COLO668 (cell line): ENCODE results near the gene MED17.

Experiments
- DNase-seq: peaks from one replicate; lab custom pipeline; 2025; ENCODE audit not compliant: unreplicated experiment; lab: John Stamatoyannopoulos, UW

Gene MED17

GRCh38 chr11:93814966-93815633, 31.0 kb downstream of the MED17 start:
- no peak for DNase-seq

DNA sequence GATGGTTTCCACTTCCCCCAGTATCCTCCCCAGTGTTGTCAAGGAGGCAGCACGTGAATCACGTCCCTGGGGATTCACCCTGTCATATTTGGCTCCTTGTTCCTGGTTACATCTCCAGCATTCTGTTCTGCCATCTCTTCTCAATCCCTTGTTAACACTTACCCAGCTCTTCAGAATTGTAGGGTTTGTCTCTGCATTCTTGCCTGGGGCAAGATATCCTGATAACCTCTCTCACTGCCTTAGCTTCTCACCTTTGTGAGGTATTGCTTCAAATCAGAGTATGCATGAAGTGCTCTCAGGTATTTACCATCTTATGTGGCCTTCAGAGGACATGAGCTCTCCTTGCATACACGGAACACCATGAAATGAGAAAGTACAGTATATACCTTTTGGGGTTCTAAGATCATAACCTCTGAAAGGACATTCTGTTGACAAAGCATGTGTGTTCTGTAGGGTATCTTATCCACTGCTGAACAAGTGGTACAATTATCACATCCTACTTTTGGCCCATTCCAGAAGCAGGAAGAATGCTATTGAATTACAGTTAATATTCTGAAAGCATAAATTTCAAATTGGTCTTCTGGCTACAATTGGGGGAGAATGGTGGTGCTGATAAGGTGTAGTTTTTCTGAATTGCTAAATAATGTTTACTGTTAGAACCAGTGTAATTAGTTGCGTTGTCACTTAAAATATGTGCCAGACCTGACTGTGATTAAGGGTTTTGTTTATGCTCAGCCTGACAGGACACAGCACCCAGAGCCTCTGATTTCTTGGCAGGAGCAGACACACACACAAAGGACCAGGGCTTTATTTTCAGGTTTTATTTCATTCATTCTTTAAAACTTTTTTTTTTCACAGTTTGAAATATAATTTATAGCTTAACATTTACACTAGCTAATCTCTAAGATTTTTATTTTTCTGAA, 33.6 kb downstream of the MED17 start:
- DNase-seq = no peak

GRCh38 chr11:93819966-93820695, 36.0 kb downstream of the MED17 start:
- DNase-seq = no peak

DNA sequence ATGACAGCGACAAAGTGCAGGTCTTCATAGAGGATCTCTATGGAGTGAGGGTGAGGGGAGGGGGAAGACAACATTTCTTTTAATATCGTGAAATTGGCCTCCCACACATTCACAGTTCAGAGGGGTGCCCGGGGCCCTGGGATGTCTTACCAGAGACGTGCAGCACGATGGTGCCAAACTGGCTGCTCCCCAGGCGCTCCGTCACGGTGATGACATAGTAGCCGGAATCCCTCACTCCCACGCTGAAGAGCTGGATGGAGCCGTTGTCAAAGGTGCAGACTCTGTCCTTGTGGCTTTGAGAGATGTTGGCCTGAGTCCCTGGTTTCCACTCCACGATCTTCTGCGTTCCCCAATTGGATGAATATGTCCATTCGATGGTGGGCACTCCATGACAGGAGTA, 36.8 kb downstream of the MED17 start:
- no peak for DNase-seq

DNA sequence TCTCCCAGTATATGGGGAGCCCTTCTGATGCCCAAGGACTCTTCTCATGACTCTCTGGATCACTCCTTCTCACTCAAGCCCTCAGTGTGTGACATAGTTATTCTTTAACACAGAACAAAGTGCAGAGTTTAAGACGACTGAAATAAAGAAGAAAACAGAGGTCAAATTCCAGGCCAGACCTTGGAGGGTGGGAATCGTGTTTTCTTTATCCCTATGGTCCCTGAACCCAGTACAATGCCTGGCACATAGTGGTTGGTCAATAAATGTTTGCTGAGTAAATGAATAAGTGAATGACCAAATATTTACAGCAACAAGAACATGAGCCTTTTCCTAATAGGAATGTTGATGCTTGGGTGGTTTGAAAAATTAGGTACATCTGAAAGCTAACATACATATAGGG, 37.5 kb downstream of the MED17 start:
- DNase-seq = no peak

DNA sequence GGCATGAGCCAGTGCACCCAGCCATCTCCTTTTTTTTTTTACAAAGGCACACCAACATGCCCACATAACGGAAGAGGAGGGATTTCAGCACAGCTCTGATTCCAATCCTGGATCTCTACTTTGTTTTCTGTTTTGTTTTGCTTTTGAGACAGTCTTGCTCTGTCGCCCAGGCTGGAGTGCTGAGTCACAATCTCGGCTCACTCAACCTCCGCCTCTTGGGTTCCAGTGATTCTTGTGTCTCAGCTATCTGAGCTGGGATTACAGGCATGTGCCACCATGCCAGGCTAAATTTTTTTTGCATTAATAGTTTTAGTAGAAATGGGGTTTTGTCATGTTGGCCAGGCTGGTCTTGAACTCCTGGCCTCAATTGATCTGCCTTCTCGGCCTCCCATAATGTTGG, 38.3 kb downstream of the MED17 start:
- no peak for DNase-seq

DNA sequence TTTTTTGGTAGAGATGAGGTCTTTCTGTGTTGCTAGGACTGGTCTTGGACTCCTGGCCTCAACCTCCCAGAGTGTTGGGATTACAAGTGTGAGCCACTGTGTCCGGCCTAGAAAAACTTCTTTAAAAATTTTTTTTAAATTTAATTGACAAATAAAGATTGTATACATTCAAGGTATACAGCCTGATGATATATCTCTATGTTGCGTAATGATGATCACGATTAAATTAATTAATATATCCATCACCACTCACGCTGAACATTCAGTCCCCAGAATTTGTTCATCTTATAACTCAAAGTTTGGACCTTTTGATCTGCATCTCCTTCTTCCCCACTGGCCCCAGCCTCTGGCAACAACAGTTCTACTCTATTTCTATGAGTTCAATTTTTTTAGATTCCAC, 39.1 kb downstream of the MED17 start:
- no peak for DNase-seq

- DNase-seq = no peak
These were observed 43.3 kb downstream of the MED17 start for GRCh38 chr11:93827363-93827762.

GRCh38 chr11:93829598-93829997, 45.5 kb downstream of the MED17 start:
- DNase-seq = no peak

GRCh38 chr11:93831343-93832127, 47.5 kb downstream of the MED17 start:
- DNase-seq = no peak

DNA sequence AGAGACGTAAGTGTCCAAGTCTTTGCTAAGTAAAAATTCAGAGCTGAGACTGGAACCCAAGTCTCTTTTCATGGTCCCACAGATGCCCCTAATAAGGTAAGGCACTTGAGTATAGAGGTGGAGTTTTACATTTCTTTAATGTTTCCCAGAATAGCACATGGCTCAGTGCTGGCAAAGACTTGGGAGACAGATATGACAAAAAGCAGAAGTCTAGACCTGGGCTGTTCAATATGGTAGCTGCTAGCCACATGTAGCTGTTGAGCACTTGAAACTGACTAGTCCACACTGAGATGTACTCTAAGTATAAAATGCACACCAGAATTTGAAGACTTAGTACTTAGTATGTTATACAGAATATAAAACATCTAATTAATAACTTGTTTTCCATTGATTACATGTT, 48.7 kb downstream of the MED17 start:
- DNase-seq = no peak

DNA sequence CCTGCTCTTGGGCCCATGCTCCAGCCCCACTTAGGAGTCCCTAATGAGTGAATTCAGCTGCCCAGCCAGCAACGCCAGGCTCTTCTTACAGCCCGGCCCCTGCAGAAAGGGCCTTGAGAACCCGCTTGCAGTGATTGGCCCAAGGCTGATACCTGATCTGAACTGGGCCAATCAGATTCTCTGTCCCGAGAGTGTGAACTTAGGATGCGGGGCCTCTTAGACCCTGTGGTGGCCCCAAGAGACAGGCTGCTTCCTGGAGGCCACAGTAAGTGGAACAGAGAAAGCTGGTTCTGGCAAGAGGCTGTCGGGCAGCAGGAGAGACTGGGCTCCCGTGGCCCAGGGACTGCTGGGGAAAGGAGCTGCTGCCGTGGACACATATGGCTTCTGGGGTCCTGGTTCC, 54.9 kb downstream of the MED17 start:
- no peak for DNase-seq

DNA sequence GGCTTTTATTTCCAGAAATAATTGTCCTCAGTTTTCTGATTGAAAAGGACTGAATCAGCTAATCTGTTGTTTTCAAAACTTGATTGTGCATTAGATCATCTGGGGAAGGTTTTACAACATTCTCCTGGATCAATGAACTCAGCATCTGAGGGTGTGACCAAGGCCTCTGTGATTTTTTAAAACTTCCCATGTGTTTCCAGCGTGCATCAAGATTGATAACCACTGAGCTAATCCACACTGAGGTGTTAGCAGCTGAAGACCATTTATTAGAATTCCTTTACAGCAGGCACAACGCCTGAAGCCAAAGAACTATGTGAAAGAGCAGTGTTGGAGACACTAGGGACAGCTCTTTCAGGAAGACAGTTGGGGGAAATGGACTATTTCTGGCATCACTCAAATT, 56.1 kb downstream of the MED17 start:
- DNase-seq = no peak

DNA sequence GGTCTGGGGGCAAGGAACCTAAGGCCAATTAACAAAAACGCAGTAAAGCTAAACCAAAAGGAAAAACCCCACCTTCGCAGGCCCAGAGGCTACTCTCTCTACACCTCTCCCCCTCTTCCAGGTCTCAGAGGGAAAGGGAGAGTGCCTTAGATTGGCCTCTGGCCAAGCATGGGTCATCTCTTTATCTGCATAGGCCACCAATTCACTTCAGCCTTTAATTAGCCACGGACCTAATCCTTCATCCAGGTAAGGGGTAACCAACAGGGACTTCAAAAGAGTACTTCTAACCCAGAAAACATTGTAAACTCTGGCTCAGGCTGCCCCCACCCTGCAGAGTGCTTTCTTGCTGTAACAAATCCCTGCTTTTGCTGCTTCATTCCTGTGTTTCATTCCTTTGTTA, 56.9 kb downstream of the MED17 start:
- DNase-seq = no peak

DNA sequence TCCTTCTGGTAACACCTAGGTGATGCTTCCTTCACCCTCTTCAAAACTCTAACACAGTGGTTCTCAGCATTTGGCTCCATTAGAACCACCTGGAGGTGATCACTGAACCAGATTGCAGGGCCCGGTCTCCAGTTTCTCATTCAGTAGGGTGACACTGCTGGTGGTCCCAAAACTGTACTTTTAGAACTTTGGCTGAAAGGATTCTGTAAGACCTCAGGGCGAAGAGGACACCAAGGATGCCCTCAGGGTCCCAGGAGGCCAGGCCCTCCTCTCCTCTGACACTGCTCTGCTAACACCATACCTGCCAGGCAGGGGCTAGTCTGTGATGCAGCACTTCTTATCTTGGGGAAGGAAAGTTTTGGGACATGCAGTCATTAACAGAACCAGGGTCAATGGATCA, 57.4 kb downstream of the MED17 start:
- DNase-seq = no peak

DNA sequence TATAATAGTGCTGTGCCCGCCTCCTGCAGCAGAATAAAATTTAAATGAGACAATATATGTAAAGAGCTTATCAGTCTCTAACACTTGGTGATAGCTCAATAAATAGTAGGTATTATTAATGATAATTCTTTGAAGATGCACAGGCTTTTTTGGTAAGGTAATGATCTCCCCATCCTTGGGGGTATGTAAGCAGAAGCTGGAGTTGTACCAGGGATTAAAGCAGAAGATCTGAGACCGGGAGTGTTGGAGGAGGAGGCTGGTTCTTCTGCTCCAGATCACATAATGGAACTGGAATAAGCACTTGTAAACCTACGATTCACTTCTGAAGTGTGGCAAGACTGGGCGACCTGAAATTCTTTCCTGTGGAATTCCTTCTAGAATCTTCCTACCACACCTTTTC, 58.0 kb downstream of the MED17 start:
- no peak for DNase-seq

DNA sequence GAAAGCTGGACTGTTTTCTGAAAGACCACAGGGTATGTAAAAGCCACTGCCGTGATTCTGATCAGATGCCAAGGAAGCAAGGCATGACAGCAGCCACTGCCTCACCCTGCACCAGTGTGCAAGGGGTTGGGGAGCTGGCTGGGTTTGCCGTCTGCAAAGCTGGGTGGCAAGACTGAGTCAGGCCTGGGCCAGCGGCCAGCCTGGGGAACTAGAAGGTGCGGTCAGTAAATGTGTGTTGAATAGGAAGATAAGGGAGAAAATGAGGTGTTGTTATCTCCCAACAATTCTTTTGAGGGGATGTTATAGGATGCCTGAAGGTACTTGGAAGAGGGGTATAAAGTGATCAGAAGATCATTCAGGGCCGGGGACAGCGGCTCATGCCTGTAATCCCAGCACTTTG, 58.4 kb downstream of the MED17 start:
- no peak for DNase-seq

DNA sequence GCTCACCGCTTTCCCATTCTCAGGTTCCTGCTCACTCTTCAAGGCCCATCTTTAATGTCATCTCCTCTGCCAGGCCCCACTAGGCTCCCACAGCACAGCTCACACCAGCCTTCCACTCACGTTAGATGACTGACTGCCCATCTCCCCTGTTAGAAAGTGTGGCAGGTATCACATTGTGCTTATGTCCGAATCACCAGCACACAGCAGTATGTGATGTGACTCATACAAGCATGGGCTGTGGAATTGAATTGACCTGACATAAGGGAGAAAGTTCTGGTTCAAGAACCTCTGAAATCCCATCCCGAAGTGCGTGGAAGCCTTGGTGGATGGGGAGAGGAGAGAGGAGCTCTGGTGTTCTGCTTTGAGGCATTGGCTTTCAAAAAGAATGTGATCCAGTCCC, 59.8 kb downstream of the MED17 start:
- no peak for DNase-seq

GRCh38 chr11:93844568-93844967, 60.5 kb downstream of the MED17 start:
- no peak for DNase-seq

DNA sequence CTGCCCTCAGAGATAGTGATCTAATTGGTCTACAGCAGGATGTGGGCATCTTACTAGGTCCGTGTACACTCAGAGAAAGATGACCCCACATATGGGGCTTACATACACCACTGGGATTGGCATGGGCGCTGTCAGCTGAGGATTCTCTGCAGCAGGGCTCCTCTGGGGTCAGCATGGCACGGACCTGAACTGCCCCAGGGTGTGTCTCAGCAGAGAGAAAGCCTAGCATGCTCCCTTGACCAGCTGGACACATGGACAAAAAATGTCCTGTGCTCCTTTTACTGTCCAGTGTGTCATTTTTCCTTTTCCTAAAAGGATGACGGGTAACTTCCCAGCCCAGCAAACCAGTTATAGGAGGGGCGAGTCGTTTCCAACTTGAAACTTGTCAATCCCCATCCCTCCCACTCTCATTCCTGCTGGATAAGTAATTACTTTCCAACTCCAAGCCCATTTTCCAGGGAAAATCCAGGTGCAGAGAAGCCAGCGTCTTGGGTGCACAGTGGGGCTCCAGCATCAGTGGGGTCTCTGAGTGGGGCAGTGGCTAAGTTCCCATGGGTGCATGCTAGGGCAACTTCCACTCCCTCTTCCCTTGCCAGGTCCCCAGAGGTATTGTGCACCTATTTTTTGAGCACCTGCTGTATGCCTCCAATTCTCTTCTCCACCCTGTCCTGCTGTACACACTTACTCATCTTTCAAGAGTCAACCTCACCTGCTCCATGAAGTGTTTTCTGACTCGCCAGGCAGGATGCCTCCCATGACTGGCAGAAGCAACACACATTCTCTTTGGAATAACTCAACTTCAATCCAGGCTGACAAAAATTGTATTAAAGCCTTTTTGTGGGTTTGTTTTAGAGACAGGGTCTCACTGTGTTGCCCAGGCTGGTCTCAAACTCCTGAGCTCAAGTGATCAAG, 61.4 kb downstream of the MED17 start:
- no peak for DNase-seq
